Thyroid gland (tissue), 4 donors: ENCODE measurements around the gene CCL15. TPM values are rescaled to one million over a fixed set of nuclear protein-coding genes. Genes with fewer than 3 reads are reported as not detected.

Experiments used
- DNase-seq, 2 donors: peaks; one replicate each; pipeline ENCODE4 v3.0.0-alpha.2; 2019
- H3K27ac ChIP-seq, 3 donors: fragments of 200-600 bp; sonication (generic); 1 replicate in 2 of 3; 2 replicates in 1 of 3; pipeline ENCODE4 v1.5.1; 2016 to 2019; ENCODE audit warnings: mild to moderate bottlenecking in 1 of 3, moderate library complexity in 1 of 3
- H3K27me3 ChIP-seq: fragments of 200-600 bp; sonication (generic); one replicate; pipeline ENCODE4 v1.5.1; 2019
- H3K36me3 ChIP-seq, 2 donors: fragments of 200-600 bp; sonication (generic); one replicate each; pipeline ENCODE4 v1.5.1; 2016 to 2019
- H3K4me1 ChIP-seq, 2 donors: fragments of 200-600 bp; sonication (generic); one replicate each; pipeline ENCODE4 v1.5.1; 2017 to 2019
- H3K4me3 ChIP-seq, 3 donors: fragments of 200-600 bp; sonication (generic); replicated peaks in 1 of 3; 1 replicate in 2 of 3; 2 replicates in 1 of 3; pipeline ENCODE4 v1.5.1; 2016; ENCODE audit warnings: mild to moderate bottlenecking in 1 of 3
- H3K9me3 ChIP-seq: fragments of 200-600 bp; sonication (generic); one replicate; pipeline ENCODE4 v1.5.1; 2017
- CTCF ChIP-seq, 6 experiments: fragments of 200-600 bp in 3 of 6; fragments of 450-650 bp in 3 of 6; sonication (generic) in 3 of 6; IDR thresholded peaks; one replicate each; pipeline ENCODE4 v1.5.1; 2016 to 2019; ENCODE audit warnings: antibody characterized with exemption in 6 of 6, mild to moderate bottlenecking in 2 of 6, inconsistent platforms in 1 of 6, moderate library complexity in 1 of 6
- POLR2A ChIP-seq, 2 donors: fragments of 450-650 bp; IDR thresholded peaks; one replicate each; pipeline ENCODE4 v1.6.1; 2017; ENCODE audit warnings: antibody characterized with exemption in 2 of 2, mild to moderate bottlenecking in 2 of 2, moderate library complexity in 1 of 2
- WGBS, 2 donors: methylation state at CpG; one replicate each; pipeline ENCODE4 v1.1.5; 2017; 5-methylcytosine and 5-hydroxymethylcytosine counted together
- intact Hi-C: fragments of 100-400 bp; cut with DNase I; formaldehyde crosslinking; loops from one replicate; pipeline ENCODE4 v1.15.1; 2023
- total RNA-seq, 4 donors: library from RNA; depleted of rRNA; stranded (reverse); fragments of >200 nt; gene quantifications; one replicate each; pipeline ENCODE4 v1.2.3, GENCODE V29; 2016

CCL15 gene
- total RNA-seq, 4 donors from 2014 or later: 0.33 TPM; not detected in 3

DNA sequence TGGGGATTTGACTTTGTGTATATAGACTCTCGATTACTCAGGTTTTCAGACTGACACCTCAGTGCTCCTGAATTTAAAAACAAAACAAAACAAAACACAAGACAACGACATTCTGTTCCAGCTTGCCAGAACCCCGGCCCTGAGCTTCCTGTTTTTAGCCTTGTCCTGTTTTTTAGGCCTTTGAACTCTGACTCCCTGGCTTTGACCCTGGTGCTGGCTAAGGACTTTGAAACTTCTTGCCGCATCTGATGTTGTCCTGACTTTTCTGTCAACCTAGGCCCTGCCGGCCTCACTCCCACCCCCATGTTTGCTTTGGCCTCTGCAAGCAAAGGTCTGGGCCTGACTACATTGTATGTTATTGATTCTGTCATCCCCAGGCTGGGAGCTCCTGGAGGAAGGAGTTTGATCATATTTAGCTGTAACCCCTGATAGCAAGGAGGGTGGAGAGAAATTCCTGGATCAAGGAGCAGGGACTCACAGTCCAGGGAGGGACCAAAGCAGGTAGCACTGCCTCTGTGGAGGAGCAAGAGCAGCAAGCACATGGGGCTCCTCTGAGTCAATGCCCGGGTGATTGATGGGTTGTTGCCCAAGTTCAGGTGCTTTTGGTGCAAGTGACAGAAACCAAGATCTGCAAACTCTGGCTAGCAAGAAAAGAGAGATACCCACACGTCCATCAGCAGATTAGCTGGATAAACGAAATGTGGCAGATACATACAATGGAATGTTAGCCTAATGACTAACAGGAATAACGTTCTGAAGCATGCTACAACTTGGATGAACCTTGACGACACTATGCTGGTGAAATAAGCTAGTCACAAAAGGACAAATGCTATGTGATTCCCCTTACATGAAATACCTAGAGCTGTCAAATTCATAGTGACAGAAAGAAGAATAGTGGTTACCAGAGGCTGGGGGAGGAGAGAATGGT is 27.8 kb downstream of the CCL15 start:
- no peaks in the 10 kb centered on the region for H3K27me3 ChIP-seq
- WGBS, 2 donors: 56 to 61% methylated on average over 10 of the region's 10 CpGs
- TF ChIP-seq POLR2A (IDR thresholded peaks at IDR 0.05): no peak
- no peak overlapping the region for H3K27ac ChIP-seq
- H3K36me3 ChIP-seq: no peaks in the 10 kb centered on the region
- H3K9me3 ChIP-seq: no peaks in the 10 kb centered on the region
- no peak overlapping the region for H3K4me3 ChIP-seq
- no peaks in the 10 kb centered on the region for H3K4me1 ChIP-seq
- DNase-seq: no peak
- intact Hi-C loops: loop anchor here (5.0 kb wide), 2 partner anchors 99 to 174 kb away; no protein-coding TSS in a partner anchor

- Histone ChIP-seq H3K27ac (no peak overlapping the region), H3K9me3 (no peaks in the 10 kb centered on the region), H3K27me3 (no peaks in the 10 kb centered on the region), H3K4me1 (no peaks in the 10 kb centered on the region), H3K4me3 (no peak overlapping the region), H3K36me3 (no peaks in the 10 kb centered on the region)
- intact Hi-C loops: loop anchor here (5.0 kb wide), 2 partner anchors 99 to 174 kb away; no protein-coding TSS in a partner anchor
- no peak for DNase-seq
- TF ChIP-seq CTCF (IDR thresholded peaks at IDR 0.05) (no peak), POLR2A (IDR thresholded peaks at IDR 0.05) (no peak)
- WGBS, 2 donors: 84 to 88% methylated on average over 4 of the region's 4 CpGs
Measured at GRCh38 chr17:35972945-35973332, 28.4 kb downstream of the CCL15 start.

DNA sequence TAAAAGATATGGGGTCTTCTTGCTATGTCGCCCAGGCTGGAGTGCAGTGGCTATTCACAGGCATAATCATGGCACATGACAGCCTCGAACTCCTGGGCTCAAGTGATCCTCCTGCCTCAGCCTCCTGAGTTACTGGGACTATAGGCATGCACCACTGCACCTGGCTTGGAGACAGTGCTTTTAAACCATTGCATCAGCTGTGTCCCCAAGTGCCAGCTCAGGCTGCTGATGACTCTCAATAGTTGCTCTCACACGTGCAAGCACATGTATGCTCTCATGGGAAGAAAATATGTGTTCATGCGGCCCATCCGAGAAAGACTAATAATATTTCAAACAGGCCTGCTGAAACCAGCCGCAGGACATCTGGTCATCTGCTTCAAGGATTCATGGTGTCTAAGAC is 28.8 kb downstream of the CCL15 start:
- Histone ChIP-seq H3K27me3 (no peaks in the 10 kb centered on the region), H3K4me3 (no peak overlapping the region), H3K36me3 (no peaks in the 10 kb centered on the region), H3K4me1 (no peaks in the 10 kb centered on the region), H3K27ac (no peak overlapping the region), H3K9me3 (no peaks in the 10 kb centered on the region)
- WGBS, 2 donors: 84 to 97% methylated on average over 6 of the region's 6 CpGs
- intact Hi-C loops: loop anchor here (5.0 kb wide), 2 partner anchors 100 to 175 kb away; no protein-coding TSS in a partner anchor
- TF ChIP-seq CTCF (IDR thresholded peaks at IDR 0.05): no peak
- TF ChIP-seq POLR2A (IDR thresholded peaks at IDR 0.05): no peak
- DNase-seq: no peak

GRCh38 chr17:35972066-35972465 is 29.3 kb downstream of the CCL15 start:
- Histone ChIP-seq H3K4me3 (no peak overlapping the region), H3K27me3 (no peaks in the 10 kb centered on the region), H3K27ac (no peak overlapping the region), H3K36me3 (no peaks in the 10 kb centered on the region), H3K9me3 (no peaks in the 10 kb centered on the region), H3K4me1 (no peaks in the 10 kb centered on the region)
- intact Hi-C loops: loop anchor here (5.0 kb wide), 2 partner anchors 100 to 175 kb away; no protein-coding TSS in a partner anchor
- no peak for DNase-seq
- 94 to 95% methylated on average over 1 of the region's 1 CpG for WGBS, 2 donors
- no peak for TF ChIP-seq POLR2A (IDR thresholded peaks at IDR 0.05)
- no peak for TF ChIP-seq CTCF (IDR thresholded peaks at IDR 0.05)

GRCh38 chr17:35969558-35970380 is 31.6 kb downstream of the CCL15 start:
- intact Hi-C loops: loop anchor here (5.0 kb wide), 2 partner anchors 103 to 178 kb away; no protein-coding TSS in a partner anchor
- H3K27me3 ChIP-seq: no peaks in the 10 kb centered on the region
- no peaks in the 10 kb centered on the region for H3K36me3 ChIP-seq
- TF ChIP-seq CTCF (IDR thresholded peaks at IDR 0.05) (peak; percentile 71 to 82 (median 78)), POLR2A (IDR thresholded peaks at IDR 0.05) (no peak)
- H3K4me3 ChIP-seq: no peak overlapping the region
- no peaks in the 10 kb centered on the region for H3K9me3 ChIP-seq
- no peak overlapping the region for H3K27ac ChIP-seq
- 40 to 47% methylated on average over 8 of the region's 8 CpGs for WGBS, 2 donors
- peak; percentile 73 to 81 for DNase-seq
- no peaks in the 10 kb centered on the region for H3K4me1 ChIP-seq
